DMS79 treated with DMSO at 0.1 percent for 48 hours (cell line): ENCODE results near the gene FXYD7.

Source experiments
- DNase-seq: peaks from one replicate; lab custom pipeline; 2025; lab: John Stamatoyannopoulos, UW

The FXYD7 gene

DNA sequence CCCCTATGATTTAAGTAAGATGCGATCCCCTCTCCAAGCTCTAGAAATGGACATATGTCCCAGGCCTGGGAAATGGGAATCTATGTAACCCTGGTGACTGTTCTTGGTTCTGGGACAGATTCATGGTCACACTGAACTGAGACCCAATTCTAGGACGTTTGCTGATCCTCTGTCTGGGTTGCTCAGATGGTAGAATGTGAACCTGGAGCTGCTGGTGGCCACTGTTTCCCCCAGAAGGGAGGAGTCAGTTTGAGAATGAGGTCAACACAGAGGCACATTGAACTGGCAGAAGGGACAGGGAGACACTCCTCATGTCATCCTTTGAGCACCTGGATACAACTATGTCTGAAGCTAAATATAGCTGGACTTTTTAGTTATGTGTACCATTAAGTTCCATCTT lies 56.4 kb downstream of the FXYD7 start:
- no peak for DNase-seq

DNA sequence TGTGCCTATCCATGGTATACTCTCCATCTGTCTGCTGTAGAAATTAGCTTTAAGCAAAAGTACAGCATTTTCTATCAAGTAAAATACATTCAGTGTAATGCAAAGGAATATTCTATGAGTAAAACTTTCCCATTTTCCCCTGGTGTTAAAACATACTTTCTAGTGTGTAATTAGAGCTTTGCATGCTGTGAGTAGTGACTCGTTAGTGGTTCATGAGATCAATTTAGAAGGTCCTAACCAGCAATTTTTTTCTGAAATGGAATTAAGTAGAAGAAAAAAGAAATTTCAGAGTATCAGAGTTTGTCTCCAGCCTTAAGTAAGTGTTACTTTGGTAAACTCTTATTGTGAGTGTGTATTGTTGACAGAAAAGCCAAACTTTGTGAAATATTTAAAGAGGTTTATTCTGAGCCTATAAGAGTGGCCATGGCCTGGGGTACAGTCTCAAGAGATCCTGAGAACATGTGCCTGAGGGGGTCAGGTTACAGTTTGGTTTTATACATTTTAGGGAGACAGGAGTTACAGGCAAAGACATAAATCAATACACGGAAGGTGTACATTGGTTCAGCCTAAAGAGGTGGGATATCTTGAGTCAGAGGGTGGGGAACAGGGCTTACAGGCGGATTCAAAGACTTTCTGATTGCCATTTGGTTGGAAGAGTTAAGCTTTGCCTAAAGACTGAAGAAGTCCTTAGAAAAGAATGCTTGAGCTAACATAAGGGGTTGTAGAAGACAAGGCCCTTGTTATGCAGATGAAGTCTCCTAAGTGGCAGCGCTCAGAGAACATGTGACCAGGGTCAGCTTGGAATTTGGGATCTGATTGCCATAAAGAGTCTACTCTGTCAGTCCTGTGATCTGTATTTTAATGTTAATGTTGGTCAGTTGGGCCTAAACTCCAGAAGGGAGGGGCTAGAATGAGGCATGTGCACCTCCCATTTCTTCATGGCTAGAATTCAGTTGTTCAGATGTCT lies 60.0 kb downstream of the FXYD7 start:
- peak; percentile 18 for DNase-seq
